Skeletal muscle satellite cell (primary cell): ENCODE results near the gene BAX.

Experiments
- H3K27me3 ChIP-seq: 2 replicates; pipeline ENCODE4 v1.7.0; 2013; ENCODE audit warnings: low read length; ENCODE audit not compliant: control insufficient read depth, insufficient read depth
- H3K36me3 ChIP-seq: 2 replicates; pipeline ENCODE4 v1.7.0; 2013; ENCODE audit warnings: mild to moderate bottlenecking, control low read depth, low read length; ENCODE audit not compliant: insufficient read depth
- H3K4me1 ChIP-seq: 2 replicates; pipeline ENCODE4 v1.7.0; 2013; ENCODE audit warnings: low read length; ENCODE audit not compliant: control insufficient read depth, insufficient read depth
- H3K4me2 ChIP-seq: 2 replicates; pipeline ENCODE4 v1.7.0; 2013; ENCODE audit warnings: mild to moderate bottlenecking, low read length
- H3K4me3 ChIP-seq: 2 replicates; pipeline ENCODE4 v1.7.0; 2013; ENCODE audit warnings: low read length
- H3K9ac ChIP-seq: 2 replicates; pipeline ENCODE4 v1.7.0; 2013; ENCODE audit warnings: mild to moderate bottlenecking, low read depth, low read length, moderate library complexity
- H3K9me3 ChIP-seq: replicated peaks from 2 replicates; pipeline ENCODE4 v1.7.0; 2013; ENCODE audit warnings: mild to moderate bottlenecking, control low read depth, low read length

The BAX gene

DNA sequence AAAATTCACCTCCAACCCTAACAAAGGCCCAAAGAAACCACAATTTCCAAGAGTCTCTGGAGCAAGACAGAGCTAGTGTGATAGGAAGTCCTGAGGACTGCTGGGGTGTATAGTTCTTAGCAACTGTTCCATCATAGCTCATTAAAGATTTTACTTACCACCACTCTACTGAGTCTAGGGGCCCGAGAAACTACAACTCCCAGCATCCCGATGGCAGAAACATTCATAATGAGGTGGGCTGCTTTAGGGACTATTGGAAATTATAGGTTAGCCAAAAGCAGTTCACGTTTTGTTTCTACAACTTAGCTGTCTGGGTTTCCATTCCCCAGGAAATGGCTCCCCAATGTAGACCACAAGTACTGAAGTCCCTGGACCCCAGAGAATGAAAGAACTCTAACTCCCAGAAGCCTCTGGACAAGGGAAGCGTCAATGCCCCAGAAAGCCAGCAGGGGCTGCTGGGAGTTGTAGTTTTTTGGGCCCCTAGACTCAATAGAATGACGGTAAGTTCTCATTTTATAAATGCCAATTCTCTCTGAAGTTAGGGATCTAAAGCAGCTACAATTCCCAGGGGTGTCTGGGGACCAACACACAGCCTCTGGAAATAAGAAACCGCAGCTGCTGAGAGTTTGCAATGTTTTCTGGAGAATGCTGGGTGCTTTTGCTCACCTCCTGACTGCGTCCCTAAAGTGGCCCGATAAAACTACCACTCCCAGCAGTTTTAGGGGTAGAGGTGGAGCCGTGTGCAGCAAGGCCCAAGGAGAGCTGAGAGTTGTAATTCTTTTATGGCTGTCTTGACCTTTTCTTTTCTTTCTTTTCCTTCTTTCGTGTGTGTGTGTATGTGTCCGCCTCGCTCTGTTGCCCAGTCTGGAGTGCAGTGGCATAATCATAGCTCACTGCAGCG, 21.5 kb downstream of the BAX start:
- H3K4me2 ChIP-seq, result no peak overlapping the region
- H3K4me1 ChIP-seq, result peaks cover 9% of the 10 kb centered on the region
- no peaks in the 10 kb centered on the region for H3K9me3 ChIP-seq
- H3K27me3 ChIP-seq, result no peaks in the 10 kb centered on the region
- H3K4me3 ChIP-seq, result no peak overlapping the region
- H3K36me3 ChIP-seq, result peaks cover 46% of the 10 kb centered on the region
- H3K9ac ChIP-seq, result no peak overlapping the region

DNA sequence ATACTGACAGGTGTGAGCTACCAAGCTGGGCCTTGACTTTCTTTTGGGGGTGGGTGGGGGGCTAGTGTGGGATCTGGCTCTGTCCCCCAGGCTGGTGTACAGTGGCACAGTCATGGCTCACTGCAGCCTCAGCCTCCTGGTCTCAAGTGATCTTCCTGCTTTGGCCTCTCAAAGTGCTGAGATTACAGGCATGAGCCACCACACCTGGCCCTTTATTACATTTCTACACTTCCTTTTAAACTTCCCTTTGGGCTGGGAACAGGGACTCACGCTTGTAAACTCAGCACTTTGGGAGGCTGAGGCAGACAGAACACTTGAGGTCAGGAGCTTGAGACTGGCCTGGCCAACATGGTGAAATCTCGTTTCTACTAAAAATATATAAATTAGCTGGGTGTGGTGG, 22.4 kb downstream of the BAX start:
- H3K27me3 ChIP-seq, result no peaks in the 10 kb centered on the region
- no peaks in the 10 kb centered on the region for H3K9me3 ChIP-seq
- peaks cover 53% of the 10 kb centered on the region for H3K36me3 ChIP-seq
- H3K4me2 ChIP-seq, result no peak overlapping the region
- H3K9ac ChIP-seq, result no peak overlapping the region
- H3K4me3 ChIP-seq, result no peak overlapping the region
- peaks cover 9% of the 10 kb centered on the region for H3K4me1 ChIP-seq

DNA sequence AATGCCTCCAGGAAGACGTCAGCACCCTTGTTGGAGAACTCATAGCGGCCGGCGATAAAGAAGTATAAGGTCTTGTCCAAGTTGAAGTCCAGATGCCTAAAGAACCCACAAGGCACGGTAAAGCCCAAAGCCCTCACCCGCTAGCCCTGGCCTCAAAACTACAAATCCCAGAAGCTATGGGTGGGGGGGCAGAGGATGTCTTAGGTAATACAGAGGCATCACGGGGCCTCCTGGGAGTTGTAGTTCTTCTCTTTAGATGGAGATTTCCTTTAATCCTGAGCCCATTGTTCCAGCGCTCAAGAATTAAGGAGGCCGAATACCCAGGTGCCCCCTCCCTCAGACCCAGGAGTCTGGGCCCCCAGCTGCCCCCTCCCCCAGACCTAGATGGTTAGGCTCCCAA, 27.6 kb downstream of the BAX start:
- Histone ChIP-seq H3K9me3 (no peaks in the 10 kb centered on the region), H3K36me3 (peaks cover 67% of the 10 kb centered on the region), H3K9ac (no peak overlapping the region), H3K4me1 (peaks cover 9% of the 10 kb centered on the region), H3K4me2 (no peak overlapping the region), H3K27me3 (no peaks in the 10 kb centered on the region), H3K4me3 (no peak overlapping the region)

GRCh38 chr19:48985711-48986110, 31.0 kb downstream of the BAX start:
- Histone ChIP-seq H3K27me3 (no peaks in the 10 kb centered on the region), H3K36me3 (peaks cover 70% of the 10 kb centered on the region), H3K9me3 (no peaks in the 10 kb centered on the region), H3K4me2 (no peak overlapping the region), H3K4me1 (peaks cover 13% of the 10 kb centered on the region), H3K9ac (no peak overlapping the region), H3K4me3 (no peak overlapping the region)

DNA sequence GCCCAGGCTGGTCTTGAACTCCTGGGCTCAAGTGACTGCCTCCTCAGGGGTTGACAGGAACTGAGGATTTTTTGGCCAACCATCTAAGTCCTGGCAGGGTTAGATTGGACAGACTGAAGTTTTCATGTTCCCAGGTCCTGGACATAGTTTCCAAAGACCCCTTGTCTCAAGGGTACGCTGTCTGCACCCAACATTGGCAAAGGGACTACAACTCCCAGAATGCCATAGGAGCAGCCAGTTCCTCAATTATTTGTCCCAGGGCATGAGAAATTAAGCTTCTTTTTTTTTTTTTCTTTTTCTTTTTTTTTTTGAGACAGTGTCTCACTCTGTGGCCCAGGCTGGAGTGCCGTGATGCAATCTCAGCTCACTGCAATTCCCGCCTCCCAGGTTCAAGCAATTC, 31.5 kb downstream of the BAX start:
- H3K4me3 ChIP-seq, result no peak overlapping the region
- no peak overlapping the region for H3K9ac ChIP-seq
- peaks cover 18% of the 10 kb centered on the region for H3K4me1 ChIP-seq
- no peaks in the 10 kb centered on the region for H3K9me3 ChIP-seq
- peaks cover 69% of the 10 kb centered on the region for H3K36me3 ChIP-seq
- H3K4me2 ChIP-seq, result no peak overlapping the region
- no peaks in the 10 kb centered on the region for H3K27me3 ChIP-seq

DNA sequence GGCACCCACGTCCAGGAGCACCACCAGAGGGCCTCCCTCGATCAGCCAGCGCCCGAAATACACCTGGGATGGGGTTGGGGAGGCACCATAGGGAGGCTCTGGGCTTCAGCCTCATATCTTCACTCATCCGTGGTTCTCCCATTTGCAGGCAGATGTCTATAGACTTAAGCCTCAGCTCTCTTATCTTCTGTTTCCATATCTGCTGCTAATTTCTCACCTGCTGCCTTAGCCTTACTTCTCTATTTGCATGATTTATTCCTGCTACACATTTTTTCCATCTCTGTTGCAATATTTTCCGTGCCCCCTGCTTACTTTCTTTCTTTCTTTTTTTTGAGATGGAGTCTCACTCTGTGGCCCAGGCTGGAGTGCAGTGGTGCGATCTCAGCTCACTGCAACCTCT, 32.6 kb downstream of the BAX start:
- H3K9me3 ChIP-seq, result no peaks in the 10 kb centered on the region
- H3K27me3 ChIP-seq, result no peaks in the 10 kb centered on the region
- no peak overlapping the region for H3K9ac ChIP-seq
- peaks cover 27% of the 10 kb centered on the region for H3K4me1 ChIP-seq
- no peak overlapping the region for H3K4me3 ChIP-seq
- H3K36me3 ChIP-seq, result peaks cover 59% of the 10 kb centered on the region
- no peak overlapping the region for H3K4me2 ChIP-seq

- H3K9me3 ChIP-seq, result no peaks in the 10 kb centered on the region
- peaks cover 27% of the 10 kb centered on the region for H3K4me1 ChIP-seq
- no peaks in the 10 kb centered on the region for H3K27me3 ChIP-seq
- H3K4me3 ChIP-seq, result no peak overlapping the region
- no peak overlapping the region for H3K9ac ChIP-seq
- peaks cover 50% of the 10 kb centered on the region for H3K36me3 ChIP-seq
- H3K4me2 ChIP-seq, result no peak overlapping the region
These were observed 33.6 kb downstream of the BAX start for GRCh38 chr19:48988286-48988685.

DNA sequence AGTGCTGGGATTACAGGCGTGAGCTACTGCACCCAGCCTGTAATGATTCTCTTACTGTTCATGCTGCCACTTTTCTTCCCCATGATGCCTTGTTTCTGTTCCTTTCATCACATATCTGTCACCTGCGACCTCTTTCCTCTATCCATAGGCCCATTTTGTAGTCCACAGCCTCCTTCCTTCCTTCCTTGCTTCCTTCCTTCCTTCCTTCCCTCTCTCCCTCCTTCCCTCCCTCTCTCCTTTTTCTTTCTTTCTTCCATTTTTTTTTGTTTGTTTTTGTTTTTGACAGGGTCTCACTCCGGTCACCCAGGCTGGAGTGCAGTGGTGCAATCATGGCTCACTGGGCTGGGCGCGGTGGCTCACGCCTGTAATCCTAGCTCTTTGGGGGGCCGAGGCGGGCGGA, 34.2 kb downstream of the BAX start:
- Histone ChIP-seq H3K27me3 (no peaks in the 10 kb centered on the region), H3K36me3 (peaks cover 44% of the 10 kb centered on the region), H3K9me3 (no peaks in the 10 kb centered on the region), H3K4me3 (no peak overlapping the region), H3K4me1 (peaks cover 27% of the 10 kb centered on the region), H3K4me2 (no peak overlapping the region), H3K9ac (no peak overlapping the region)

- no peaks in the 10 kb centered on the region for H3K27me3 ChIP-seq
- peaks cover 41% of the 10 kb centered on the region for H3K36me3 ChIP-seq
- H3K4me3 ChIP-seq, result peak overlapping the region; percentile 43
- H3K9ac ChIP-seq, result peak overlapping the region; percentile 57
- no peaks in the 10 kb centered on the region for H3K9me3 ChIP-seq
- H3K4me2 ChIP-seq, result peak overlapping the region; percentile 58
- peaks cover 28% of the 10 kb centered on the region for H3K4me1 ChIP-seq
These were observed 35.1 kb downstream of the BAX start for GRCh38 chr19:48989701-48990291.

DNA sequence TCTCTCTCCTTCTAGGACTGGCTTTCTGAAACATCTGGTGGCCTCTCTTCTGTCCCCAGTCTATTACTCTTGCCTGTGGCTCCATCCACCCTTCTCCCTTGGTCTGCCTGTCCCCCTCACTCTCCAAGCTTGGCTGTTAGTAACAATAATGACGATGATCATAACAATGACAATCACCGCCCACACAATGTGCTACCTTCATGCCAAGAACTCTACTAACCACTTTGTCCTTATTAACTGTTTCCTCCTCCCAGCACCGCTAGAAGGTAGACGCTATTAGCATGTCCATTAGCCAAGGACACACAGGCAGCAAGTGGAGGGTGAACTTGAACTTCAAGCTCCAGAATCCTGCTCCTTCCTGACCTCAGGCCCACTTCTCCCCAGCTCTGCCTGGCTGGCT, 35.7 kb downstream of the BAX start:
- Histone ChIP-seq H3K9ac (peak overlapping the region; percentile 57), H3K27me3 (no peaks in the 10 kb centered on the region), H3K9me3 (no peaks in the 10 kb centered on the region), H3K36me3 (peaks cover 35% of the 10 kb centered on the region), H3K4me3 (peak overlapping the region; percentile 43), H3K4me2 (peak overlapping the region; percentile 58), H3K4me1 (peaks cover 32% of the 10 kb centered on the region)

DNA sequence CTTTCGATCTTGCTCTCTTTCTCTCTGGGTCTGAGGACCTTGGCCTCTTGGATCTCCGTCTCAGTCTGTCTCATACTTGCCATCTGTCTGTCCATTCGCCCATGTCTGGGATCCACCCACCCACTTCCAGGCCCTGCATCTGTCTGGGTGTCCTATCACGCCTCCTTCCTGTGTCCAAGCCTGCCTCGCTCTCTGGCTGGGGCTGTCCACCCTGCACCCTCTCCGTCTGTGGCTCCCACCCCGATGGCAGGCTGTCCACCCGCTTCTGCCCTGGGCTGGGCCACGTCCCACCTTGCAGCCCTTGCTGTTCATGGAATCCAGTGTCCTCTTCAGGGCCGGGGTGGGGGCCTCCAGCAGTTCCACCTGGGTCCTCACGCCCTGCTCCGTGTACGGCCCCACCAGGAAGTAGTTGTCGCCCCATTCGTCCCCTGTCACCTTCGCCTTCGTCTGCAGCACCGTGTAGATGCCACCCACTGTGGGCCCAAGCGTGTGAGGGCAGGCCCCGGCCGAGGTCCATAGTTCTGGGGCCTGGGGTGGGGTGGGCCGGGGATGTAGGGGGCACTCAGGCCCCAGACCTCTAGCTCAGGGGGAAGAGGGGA, 36.4 kb downstream of the BAX start:
- Histone ChIP-seq H3K27me3 (no peaks in the 10 kb centered on the region), H3K4me2 (peak overlapping the region; percentile 98), H3K4me1 (peaks cover 32% of the 10 kb centered on the region), H3K36me3 (peaks cover 27% of the 10 kb centered on the region), H3K9ac (peak overlapping the region; percentile 95), H3K9me3 (no peaks in the 10 kb centered on the region), H3K4me3 (peak overlapping the region; percentile 98)
